ENCODE data around the gene RAPGEF2. TPM values are rescaled to one million over a fixed set of nuclear protein-coding genes. Genes with fewer than 3 reads are reported as not detected.

RAPGEF2 gene
- total and polyA plus RNA-seq, 2 donors from 2014 or later, result 6.9 to 50.6 TPM

DNA sequence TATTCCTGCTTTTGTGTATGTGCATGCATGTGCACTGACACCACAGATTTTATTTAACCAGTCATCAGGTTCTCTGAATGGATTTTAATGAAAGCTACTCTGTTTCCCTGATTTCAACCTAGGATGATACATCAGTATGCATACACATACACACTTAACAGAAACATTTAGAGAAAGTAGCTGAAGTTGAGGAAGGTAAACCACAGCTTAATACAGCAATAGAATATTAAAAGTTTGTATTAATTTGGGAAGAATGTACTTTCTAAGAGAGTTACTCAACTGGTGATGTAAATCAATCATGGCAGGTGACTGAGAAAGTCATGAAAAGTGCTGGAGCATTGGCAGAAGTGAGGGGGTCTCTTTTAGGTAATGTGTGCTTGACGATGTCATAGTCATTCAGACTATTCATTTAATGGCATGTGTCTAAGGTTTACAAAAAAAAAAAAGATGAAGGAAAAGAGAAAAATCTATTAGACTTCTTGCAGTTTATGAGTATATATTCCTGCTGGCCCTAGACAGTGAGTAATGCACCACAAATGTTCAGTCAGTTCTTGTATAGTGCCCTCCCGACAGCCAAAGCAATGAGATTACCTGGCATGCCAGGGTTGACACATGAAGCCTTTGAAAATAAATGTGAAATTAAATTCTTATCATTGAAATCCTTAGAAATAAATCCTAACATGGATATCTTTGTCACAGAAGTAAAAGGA is 187.6 kb downstream of the RAPGEF2 start:
- DNase-seq, result no peak
- H3K9me3 ChIP-seq (ENCODE audit: control insufficient read depth in 2 of 3, insufficient read depth in 1 of 3, low read length in 3 of 3), result no peaks in the 10 kb centered on the region
- H3K27ac ChIP-seq (ENCODE audit: low read depth in 2 of 2, low read length in 2 of 2), result no peak overlapping the region
- H3K4me3 ChIP-seq (ENCODE audit: low read length in 3 of 3), result no peak overlapping the region
- H3K27me3 ChIP-seq (ENCODE audit: control insufficient read depth, insufficient read depth, low read length), result no peaks in the 10 kb centered on the region
- TF ChIP-seq, protein P1, sequence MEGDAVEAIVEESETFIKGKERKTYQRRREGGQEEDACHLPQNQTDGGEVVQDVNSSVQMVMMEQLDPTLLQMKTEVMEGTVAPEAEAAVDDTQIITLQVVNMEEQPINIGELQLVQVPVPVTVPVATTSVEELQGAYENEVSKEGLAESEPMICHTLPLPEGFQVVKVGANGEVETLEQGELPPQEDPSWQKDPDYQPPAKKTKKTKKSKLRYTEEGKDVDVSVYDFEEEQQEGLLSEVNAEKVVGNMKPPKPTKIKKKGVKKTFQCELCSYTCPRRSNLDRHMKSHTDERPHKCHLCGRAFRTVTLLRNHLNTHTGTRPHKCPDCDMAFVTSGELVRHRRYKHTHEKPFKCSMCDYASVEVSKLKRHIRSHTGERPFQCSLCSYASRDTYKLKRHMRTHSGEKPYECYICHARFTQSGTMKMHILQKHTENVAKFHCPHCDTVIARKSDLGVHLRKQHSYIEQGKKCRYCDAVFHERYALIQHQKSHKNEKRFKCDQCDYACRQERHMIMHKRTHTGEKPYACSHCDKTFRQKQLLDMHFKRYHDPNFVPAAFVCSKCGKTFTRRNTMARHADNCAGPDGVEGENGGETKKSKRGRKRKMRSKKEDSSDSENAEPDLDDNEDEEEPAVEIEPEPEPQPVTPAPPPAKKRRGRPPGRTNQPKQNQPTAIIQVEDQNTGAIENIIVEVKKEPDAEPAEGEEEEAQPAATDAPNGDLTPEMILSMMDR (IDR thresholded peaks at IDR 0.05; ENCODE audit: borderline replicate concordance, extremely low read depth, insufficient read depth), result no peak
- intact Hi-C loops (cut with DNase I), result no loop called here
- peaks cover 0 to 6% (median 0%) of the 10 kb centered on the region in 3 donors for H3K4me1 ChIP-seq (ENCODE audit: control insufficient read depth in 2 of 3, insufficient read depth in 2 of 3, low read depth in 1 of 3, low read length in 3 of 3)
- H3K9ac ChIP-seq (ENCODE audit: low read length in 3 of 3), result no peak overlapping the region
- no peak for FAIRE-seq
- H3K36me3 ChIP-seq (ENCODE audit: control insufficient read depth in 2 of 3, insufficient read depth in 3 of 3, low read length in 3 of 3), result no peaks in the 10 kb centered on the region

DNA sequence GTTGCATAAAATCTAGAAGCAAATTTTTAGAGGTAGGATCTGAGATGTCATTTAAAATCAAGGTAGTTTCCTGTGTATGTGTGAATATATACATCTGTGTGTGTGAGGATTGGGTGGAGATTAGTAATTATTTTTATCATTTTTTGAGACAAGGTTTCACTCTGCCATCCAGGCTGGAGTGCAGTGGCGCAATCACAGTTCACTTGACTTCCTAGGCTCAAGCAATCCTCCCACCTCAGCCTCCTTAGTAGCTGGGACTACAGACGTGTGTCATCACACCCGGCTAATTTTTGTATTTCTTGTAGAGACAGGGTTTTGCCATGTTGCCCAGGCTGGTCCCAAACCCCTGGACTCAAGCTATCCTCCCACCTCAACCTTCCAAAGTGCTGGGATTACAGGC is 188.3 kb downstream of the RAPGEF2 start:
- DNase-seq, result no peak
- Histone ChIP-seq H3K36me3 (ENCODE audit: control insufficient read depth in 2 of 3, insufficient read depth in 3 of 3, low read length in 3 of 3) (no peaks in the 10 kb centered on the region), H3K9me3 (ENCODE audit: control insufficient read depth in 2 of 3, insufficient read depth in 1 of 3, low read length in 3 of 3) (no peaks in the 10 kb centered on the region), H3K9ac (ENCODE audit: low read length in 3 of 3) (no peak overlapping the region), H3K27ac (ENCODE audit: low read depth in 2 of 2, low read length in 2 of 2) (no peak overlapping the region), H3K27me3 (ENCODE audit: control insufficient read depth, insufficient read depth, low read length) (no peaks in the 10 kb centered on the region), H3K4me1 (ENCODE audit: control insufficient read depth in 2 of 3, insufficient read depth in 2 of 3, low read depth in 1 of 3, low read length in 3 of 3) (peaks cover 0 to 6% (median 0%) of the 10 kb centered on the region in 3 donors), H3K4me3 (ENCODE audit: low read length in 3 of 3) (no peak overlapping the region)
- no peak for FAIRE-seq
- TF ChIP-seq, protein P1 (IDR thresholded peaks at IDR 0.05; ENCODE audit: borderline replicate concordance, extremely low read depth, insufficient read depth), result no peak
- intact Hi-C loops (cut with DNase I), result no loop called here

- H3K36me3 ChIP-seq (ENCODE audit: control insufficient read depth in 2 of 3, insufficient read depth in 3 of 3, low read length in 3 of 3), result no peaks in the 10 kb centered on the region
- intact Hi-C loops (cut with DNase I), result no loop called here
- H3K9ac ChIP-seq (ENCODE audit: low read length in 3 of 3), result no peak overlapping the region
- H3K4me1 ChIP-seq (ENCODE audit: control insufficient read depth in 2 of 3, insufficient read depth in 2 of 3, low read depth in 1 of 3, low read length in 3 of 3), result peaks cover 0 to 6% (median 0%) of the 10 kb centered on the region in 3 donors
- no peak for FAIRE-seq
- H3K27me3 ChIP-seq (ENCODE audit: control insufficient read depth, insufficient read depth, low read length), result no peaks in the 10 kb centered on the region
- H3K9me3 ChIP-seq (ENCODE audit: control insufficient read depth in 2 of 3, insufficient read depth in 1 of 3, low read length in 3 of 3), result no peaks in the 10 kb centered on the region
- DNase-seq, result no peak
- no peak overlapping the region for H3K27ac ChIP-seq (ENCODE audit: low read depth in 2 of 2, low read length in 2 of 2)
- H3K4me3 ChIP-seq (ENCODE audit: low read length in 3 of 3), result no peak overlapping the region
- TF ChIP-seq, protein P1 (IDR thresholded peaks at IDR 0.05; ENCODE audit: borderline replicate concordance, extremely low read depth, insufficient read depth), result no peak
These were observed 189.4 kb downstream of the RAPGEF2 start for GRCh38 chr4:159292137-159292896.

All from kidney (tissue), 14 donors.